ENCODE data around the gene EVI5.
A peak's percentile ranks its signal among the peaks of the same experiment; 100 is the strongest.

The EVI5 gene

DNA sequence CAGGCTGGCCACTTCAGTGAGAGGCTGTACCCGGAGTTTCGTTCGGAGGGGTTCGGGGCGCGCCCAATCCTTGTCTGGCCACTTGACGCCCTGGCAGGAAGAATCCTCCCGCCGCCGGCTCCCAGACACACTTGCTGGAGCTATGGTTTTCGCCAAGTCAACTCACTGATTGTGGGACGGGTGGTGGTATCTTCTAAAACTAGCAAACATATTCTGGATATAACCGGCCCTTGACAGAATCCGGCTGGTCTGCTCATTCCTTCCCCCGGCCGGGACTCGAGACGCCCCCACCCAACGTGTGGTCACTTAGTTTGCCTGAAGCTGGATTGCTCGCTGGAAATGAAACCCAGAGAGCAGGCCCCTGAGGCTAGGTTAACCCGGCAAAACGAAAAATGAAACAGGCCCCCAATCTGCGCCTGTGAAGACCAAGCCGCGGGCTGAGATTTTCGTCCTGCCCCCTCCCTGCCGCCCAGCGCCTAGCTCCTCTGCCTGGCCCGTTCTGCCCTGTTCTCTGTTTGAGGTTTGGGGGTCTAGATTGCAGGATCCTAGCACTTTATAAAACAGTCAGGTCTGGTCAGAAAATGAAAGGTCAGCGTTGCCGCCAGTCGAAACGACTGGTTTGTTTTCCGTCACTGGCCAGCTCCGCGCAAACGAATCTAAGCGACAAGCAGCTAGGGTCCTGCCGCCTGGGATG lies 302.8 kb downstream of the EVI5 start:
- peak; percentile 12 for DNase-seq

DNA sequence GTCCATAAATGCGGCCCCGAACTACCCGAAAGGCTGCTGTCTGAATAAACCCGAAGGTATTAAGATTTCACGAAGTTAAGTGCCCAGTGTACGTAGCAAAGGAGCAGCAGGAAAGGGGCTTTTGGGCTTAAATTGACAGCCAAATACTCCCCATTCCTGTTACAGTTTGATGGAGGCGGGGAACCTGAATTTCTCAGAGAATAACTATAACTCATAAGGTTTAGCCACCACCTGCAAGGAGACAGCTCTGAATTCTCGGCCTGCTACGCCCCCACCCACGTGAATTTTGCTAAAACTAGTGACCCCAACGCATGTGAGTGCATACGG lies 303.3 kb downstream of the EVI5 start:
- DNase-seq: no peak

DNA sequence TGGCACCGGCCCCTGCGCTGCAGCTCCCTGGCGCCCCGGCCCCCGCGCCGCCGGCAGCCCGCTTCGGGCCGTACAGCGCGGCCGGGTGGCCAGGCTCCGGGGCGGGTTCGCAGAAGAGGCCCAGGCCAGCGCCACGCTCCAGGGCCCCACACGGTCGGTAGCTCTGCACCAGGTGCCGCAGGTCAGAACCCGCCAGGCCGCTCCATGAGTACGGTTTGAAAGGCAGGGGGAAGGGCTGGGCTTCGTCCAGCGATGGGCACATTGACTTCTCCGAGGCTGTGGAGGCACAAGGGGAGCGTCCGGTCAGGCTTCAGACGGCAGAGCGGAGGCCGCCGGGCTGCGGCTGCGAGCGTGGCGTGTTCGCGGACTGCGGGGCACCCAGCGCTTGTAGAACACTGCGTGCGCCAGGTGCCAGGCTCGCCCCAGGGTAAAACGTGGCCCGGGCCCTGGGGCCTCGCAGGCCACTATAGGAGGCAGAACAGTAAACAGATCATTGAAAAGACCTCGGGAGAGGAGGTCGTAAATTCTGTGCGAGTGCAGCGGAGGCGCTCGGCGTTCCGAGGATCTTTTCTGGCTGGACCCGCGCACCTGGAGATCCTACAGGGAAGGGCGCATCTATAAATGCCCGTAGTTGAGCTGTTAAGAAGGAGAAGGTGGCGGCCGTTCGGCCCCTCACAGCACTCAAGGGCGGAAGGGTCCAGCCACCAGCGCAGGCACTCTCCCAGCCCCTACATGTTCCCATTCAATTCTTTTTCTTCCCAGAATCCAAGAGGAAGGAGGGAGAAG lies 303.9 kb downstream of the EVI5 start:
- no peak for DNase-seq

DNA sequence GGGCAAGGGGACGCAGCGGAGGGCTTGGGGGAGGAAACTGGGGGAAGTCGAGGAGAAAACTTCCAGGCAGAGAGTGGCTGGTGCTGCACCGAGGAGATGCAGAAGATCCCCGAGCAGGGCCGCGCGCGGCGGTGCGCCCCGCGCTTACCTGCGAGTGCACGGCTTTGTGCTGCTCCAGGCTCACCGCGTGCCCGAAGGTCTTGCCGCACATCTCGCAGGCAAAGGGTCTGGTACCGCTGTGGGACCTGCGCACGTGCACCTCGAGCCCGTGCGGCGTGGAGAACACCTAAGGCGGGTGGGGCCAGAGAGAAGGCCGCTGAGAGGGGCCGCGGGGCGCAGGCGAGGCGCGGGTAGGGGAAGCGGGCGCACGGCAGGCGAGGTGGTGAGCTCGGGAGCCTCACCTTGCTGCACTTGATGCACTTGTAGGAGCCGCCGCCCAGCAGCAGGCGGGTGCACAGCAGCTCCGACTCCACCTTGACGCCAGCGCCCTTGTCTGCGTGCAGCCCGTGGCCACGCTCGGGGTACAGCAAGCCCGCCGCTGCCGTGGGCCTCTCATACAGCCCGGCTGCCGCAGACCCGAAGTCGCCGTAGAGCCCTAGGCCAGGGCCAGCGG lies 304.6 kb downstream of the EVI5 start:
- no peak for DNase-seq

DNA sequence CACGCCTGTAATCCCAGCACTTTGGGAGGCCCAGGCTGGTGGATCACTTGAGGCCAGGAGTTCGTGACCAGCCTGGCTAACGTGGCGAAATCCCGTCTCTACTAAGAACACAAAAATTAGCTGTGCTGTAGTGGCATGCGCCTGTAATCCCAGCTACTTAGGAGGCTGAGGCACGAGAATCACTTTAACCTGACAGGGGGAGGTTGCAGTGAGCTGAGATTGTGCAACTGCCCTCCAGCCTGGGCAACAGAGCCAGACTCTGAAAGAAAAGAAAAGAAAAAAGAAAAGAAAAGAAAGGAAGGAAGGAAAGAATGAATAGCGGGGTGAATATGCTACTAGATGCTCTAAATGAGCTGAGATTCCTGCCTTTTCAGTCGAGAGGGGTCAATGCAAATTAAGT lies 305.3 kb downstream of the EVI5 start:
- no peak for DNase-seq

DNA sequence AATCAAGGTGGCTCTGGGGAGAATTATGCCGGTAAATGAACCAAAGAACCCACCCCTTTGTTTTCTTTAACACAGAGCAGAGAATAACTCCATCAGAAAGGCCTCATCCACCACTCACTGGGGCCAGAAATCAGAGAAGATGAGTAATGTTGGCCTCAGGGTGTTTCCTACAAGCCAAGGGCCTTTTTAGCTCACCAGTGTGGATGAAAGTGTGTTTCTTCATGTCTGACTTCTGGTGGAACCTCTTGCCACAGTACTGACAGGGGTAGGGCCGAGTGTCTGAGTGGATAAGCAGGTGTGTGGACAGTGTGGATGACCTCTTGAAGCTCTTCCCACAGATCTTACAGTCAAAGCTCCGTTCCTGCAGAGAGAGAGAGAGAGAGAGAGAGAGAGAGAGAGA lies 306.5 kb downstream of the EVI5 start:
- DNase-seq: no peak

DNA sequence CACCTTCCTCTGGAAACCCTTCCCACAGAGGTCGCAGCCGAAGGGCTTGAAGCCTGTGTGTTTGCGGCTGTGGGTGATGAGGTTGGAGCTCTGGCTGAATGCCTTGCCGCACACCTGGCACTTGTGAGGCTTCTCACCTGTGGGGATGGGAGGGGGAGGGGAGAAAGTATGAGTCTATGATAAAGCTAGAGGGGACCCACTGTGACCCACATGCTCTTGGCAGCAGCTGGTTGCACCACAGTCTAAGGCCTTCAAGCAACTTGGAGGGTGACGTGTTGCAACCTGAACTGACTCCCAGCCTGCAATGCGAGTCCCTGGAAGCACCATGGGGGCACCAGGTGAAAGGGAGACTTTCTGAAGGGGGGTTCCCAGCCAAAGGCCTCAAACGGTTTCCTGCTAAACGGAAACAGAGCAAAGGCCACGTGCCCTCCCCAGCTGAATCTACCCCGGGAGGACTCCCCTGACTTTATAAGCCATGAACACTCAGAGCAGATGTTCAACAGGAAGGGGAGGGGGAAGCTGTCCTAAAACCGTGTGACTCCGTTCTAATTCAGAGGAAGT lies 308.8 kb downstream of the EVI5 start:
- DNase-seq: peak; percentile 13

DNA sequence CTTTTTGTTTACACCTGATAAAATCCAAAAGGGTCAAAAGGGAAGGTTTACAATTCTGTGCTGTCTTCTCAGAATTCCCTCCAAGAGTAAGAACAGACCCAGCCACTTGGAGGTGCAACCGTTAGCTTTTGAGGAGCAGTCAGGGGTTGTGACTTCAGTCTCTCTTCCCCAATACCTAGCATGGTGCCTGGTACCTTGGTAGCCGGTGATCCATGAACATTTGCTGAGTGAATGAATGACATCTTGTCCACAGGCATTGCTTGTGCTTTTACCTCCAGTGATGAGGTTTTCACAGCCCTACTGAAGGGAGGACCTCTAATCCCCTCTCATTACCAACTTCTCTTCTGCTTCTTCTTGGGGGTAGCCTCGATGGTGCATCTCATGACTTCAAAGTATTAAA lies 309.9 kb downstream of the EVI5 start:
- no peak for DNase-seq

DNA sequence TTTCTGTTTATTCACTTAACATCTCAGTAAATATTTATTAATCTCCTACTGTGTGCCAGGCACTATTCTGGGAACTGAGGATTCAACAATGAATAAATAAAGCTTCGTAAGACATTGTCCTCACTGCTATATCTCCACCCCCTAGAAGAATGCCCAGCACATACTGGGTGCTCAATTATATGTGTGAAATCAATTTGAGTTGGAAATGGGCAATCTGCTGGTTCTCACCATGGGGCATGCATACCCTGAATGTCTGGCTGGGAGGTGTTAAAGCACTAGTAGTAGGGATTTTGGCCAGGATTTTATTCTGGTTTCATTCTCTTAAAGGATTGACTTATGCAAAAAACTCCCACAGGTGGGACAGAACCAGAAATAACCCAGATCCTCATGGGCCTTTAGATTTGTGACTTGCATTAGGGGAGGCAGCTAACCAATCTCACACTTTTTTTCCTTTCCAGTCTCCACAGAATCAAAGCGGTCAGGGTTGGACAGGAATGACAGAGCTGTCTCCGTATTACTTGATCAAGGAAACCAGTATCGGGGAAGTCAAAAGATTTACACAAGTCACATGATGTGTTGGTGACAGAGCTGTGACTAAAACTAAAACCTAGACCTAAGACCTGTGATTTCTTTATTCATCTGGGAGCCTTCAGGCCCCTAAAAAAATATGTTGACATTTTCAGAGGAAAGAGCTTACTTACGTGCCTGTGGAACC lies 311.0 kb downstream of the EVI5 start:
- DNase-seq: peak; percentile 4

DNA sequence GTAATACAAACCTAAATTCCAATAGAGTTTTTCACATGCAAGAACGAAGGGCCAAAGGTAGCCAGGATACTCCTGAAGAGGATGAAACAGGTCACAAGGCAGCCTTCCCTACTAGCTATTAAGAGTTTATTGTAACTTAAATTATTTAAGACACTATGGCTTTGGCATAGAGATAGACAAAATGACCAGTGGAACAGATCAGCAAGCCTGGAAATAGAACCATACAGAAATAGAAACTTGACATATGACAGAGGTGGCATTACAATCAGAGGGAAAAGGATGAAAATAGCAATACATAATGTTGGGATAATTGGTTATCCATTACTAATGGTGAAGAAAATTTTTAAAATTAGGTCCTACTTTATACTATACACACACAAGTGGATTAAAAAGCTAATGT lies 314.7 kb downstream of the EVI5 start:
- no peak for DNase-seq

DNA sequence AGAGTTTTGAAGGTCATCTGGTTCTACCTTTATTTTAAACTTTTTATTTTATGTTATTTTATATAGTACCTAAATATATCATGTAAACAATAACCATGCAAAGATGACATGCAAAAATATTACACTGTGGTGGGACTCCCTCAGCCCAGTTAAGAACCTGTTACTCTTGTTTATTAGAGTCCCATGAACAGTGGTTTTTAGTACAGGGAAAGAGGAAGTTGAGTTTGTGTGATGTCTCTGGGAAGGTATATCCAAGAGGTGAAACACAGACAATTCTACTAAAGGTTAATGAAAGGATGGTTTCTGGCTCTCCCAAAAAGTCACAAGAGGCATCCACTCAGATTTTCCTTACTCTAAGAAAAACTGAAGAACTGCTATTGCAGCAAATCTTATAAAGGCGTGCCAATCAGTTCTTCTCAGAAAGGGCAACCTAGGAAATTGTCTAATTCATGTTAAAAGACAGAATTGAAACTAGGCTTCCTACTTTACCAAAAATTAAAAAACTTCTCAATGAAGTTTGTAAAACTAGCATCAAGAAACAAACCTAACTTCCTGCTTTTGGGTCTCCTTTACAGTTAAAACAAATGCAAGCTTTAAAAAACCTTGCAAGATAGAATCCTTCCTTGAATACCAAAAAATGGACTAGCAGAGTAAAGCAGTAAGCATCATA lies 318.1 kb downstream of the EVI5 start:
- no peak for DNase-seq

DNA sequence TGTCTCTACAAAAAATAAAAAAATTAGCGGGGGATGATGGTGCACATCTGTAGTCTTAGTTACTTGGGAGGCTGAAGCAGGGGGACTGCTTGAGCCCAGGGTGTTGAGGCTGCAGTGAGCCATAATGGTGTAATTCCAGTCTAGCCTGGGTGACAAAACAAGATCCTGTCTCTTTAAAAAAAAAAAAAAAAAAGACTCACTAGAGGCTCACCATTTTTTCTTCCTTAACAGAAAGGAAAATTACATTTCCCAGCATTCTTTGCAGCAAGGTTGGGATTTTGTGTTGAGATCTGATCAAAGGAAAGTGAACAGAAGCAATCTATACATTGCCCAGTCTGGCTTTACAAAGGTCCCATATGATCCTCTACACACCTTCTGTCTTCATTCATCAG lies 319.7 kb downstream of the EVI5 start:
- no peak for DNase-seq

DNA sequence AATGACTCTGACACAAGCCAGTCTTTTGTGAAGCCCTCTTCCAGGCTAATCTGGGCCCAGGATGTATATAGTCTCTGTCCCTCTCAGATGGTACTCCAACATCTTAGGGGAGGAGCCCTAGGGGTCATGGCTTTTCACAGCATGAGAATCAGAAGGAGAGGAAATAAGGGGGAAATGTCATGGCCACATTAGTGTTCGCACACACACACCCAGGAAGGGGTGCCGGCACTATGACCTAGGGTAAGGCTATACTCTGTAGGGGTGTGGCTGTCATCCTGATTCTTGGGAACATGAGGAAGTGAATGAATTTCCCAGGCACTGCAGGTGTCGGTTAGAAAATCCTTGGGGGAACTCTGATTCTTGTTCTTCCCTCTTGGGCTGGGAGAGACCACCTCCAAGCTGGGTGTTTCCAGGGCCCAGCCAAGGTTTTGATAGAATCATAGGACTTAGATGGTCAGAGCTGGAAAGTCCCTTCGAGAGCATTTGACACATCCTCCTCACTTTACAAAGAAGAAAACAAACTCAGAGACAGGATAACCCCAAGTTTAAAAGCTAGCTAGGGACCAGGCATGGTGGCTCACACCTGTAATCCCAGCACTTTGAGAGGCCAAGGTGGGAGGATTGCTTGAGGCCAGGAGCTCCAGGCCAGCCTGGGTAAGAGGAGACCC lies 320.2 kb downstream of the EVI5 start:
- no peak for DNase-seq

DNA sequence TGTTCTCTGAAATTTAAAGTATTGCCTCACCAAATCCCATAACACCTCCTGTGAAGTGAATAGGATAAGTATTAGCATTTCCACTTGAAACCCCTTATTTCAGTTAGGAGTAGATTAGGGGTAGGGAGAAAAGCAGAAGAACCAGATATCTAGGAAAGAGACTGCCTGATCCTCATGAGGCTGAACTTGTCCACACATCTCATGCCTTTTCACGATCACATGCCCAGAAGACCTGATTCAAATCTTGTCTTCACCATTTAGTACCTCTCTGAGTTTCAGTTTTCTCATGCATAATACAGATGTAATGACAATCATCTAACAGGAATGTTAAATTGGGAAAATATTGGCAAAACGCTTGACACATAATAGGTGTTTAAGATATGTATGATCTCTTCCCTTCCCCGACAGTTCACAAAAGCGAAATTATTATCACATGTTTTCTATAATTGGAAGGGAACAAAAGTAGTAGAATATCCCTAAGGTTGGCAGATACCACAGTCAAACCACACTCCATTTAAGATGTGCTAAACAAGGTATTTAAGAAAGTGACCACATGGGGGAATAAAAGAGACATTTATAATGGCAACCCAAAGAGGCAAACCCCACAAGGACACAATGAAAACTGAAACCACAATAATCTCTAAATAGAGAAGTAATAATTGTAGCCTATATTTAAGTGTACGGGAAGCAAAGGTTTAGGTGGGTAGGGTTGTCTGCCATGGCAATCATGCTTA lies 323.4 kb downstream of the EVI5 start:
- DNase-seq: no peak

DNA sequence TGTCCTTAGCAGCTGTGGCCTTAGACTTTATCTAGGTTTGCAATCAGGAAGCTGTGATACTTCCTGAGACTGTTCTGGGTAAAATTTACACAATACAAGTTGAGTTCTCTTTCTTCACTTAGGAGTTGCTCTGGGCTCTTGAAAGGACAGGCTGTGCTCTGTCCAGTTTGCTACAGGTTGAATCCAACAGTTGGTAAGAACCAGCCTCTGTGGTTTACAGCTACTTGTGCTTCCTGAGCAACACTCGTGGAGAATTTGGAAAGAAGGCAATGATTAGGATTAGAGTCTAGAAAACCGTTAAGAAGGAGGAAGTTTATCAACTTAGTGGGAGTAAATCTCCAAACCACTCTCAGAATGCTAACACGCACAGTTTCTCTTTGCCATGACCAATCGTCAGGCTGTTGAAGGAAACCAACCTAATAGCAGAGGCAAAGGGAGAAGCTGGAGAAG lies 325.0 kb downstream of the EVI5 start:
- DNase-seq: no peak
